Measurements from ENCODE around the gene PTPN21. TPM values are rescaled to one million over a fixed set of nuclear protein-coding genes. Genes with fewer than 3 reads are reported as not detected.

PTPN21 gene
- total RNA-seq, 1 donor from 2014 or later, result 30.1 TPM

- Mint-ChIP-seq H3K9me3 (ENCODE audit: unreplicated experiment) (no peaks in the 10 kb centered on the region), H3K4me3 (ENCODE audit: unreplicated experiment) (no peak overlapping the region), H3K27me3 (ENCODE audit: low read depth, unreplicated experiment) (no peaks in the 10 kb centered on the region), H3K27ac (ENCODE audit: unreplicated experiment) (no peak overlapping the region), H3K36me3 (ENCODE audit: low read depth, unreplicated experiment) (peaks cover 5% of the 10 kb centered on the region), H3K4me1 (ENCODE audit: low read depth, unreplicated experiment) (peaks cover 9% of the 10 kb centered on the region)
- TF ChIP-seq CTCF (IDR thresholded peaks at IDR 0.05; ENCODE audit: insufficient read depth, low read depth, low read length) (no peak), EZH2 (IDR thresholded peaks at IDR 0.05; ENCODE audit: insufficient read depth, low read length) (no peak)
- no peaks in the 10 kb centered on the region for H3K9me3 ChIP-seq (ENCODE audit: insufficient read depth, low read depth, low read length)
- H3K9ac ChIP-seq (ENCODE audit: low read length), result no peak overlapping the region
- no peak overlapping the region for H3K4me2 ChIP-seq (ENCODE audit: low read length)
- FAIRE-seq (no peak), DNase-seq (ENCODE audit: low read depth) (no peak)
- H2AFZ ChIP-seq (ENCODE audit: low read depth, low read length), result no peak overlapping the region
- H3K27ac ChIP-seq (ENCODE audit: low read depth, low read length), result no peak overlapping the region
- H3K4me3 ChIP-seq (ENCODE audit: insufficient read depth, low read depth, low read length), result no peak overlapping the region
- H3K36me3 ChIP-seq (ENCODE audit: insufficient read depth, low read length), result peaks cover 24% of the 10 kb centered on the region
- H3K4me1 ChIP-seq (ENCODE audit: insufficient read depth, low read length), result no peaks in the 10 kb centered on the region
- peaks cover 87% of the 10 kb centered on the region for H3K79me2 ChIP-seq (ENCODE audit: insufficient read depth, low read length)
- H4K20me1 ChIP-seq (ENCODE audit: insufficient read depth, low read length), result peaks cover 73% of the 10 kb centered on the region
- H3K27me3 ChIP-seq (ENCODE audit: insufficient read depth, low read length), result no peaks in the 10 kb centered on the region
These were observed 11.7 kb downstream of the PTPN21 start for GRCh38 chr14:88542857-88543795.

GRCh38 chr14:88541324-88541723 lies 13.5 kb downstream of the PTPN21 start:
- Histone ChIP-seq H3K79me2 (ENCODE audit: insufficient read depth, low read length) (peaks cover 79% of the 10 kb centered on the region), H3K9ac (ENCODE audit: low read length) (no peak overlapping the region), H3K36me3 (ENCODE audit: insufficient read depth, low read length) (peaks cover 16% of the 10 kb centered on the region), H3K27ac (ENCODE audit: low read depth, low read length) (no peak overlapping the region), H3K4me1 (ENCODE audit: insufficient read depth, low read length) (no peaks in the 10 kb centered on the region), H3K4me2 (ENCODE audit: low read length) (no peak overlapping the region), H3K4me3 (ENCODE audit: insufficient read depth, low read depth, low read length) (no peak overlapping the region), H4K20me1 (ENCODE audit: insufficient read depth, low read length) (peaks cover 71% of the 10 kb centered on the region), H3K9me3 (ENCODE audit: insufficient read depth, low read depth, low read length) (no peaks in the 10 kb centered on the region), H3K27me3 (ENCODE audit: insufficient read depth, low read length) (no peaks in the 10 kb centered on the region), H2AFZ (ENCODE audit: low read depth, low read length) (no peak overlapping the region)
- DNase-seq (ENCODE audit: low read depth) (no peak), FAIRE-seq (no peak)
- H3K9me3 Mint-ChIP-seq (ENCODE audit: unreplicated experiment), result no peaks in the 10 kb centered on the region
- H3K36me3 Mint-ChIP-seq (ENCODE audit: low read depth, unreplicated experiment), result peaks cover 5% of the 10 kb centered on the region
- H3K4me3 Mint-ChIP-seq (ENCODE audit: unreplicated experiment), result no peak overlapping the region
- H3K4me1 Mint-ChIP-seq (ENCODE audit: low read depth, unreplicated experiment), result peaks cover 9% of the 10 kb centered on the region
- TF ChIP-seq CTCF (IDR thresholded peaks at IDR 0.05; ENCODE audit: insufficient read depth, low read depth, low read length) (no peak), EZH2 (IDR thresholded peaks at IDR 0.05; ENCODE audit: insufficient read depth, low read length) (no peak)
- H3K27me3 Mint-ChIP-seq (ENCODE audit: low read depth, unreplicated experiment), result no peaks in the 10 kb centered on the region
- H3K27ac Mint-ChIP-seq (ENCODE audit: unreplicated experiment), result no peak overlapping the region

GRCh38 chr14:88535813-88536212 lies 19.0 kb downstream of the PTPN21 start:
- Mint-ChIP-seq H3K4me1 (ENCODE audit: low read depth, unreplicated experiment) (peaks cover 4% of the 10 kb centered on the region), H3K27me3 (ENCODE audit: low read depth, unreplicated experiment) (no peaks in the 10 kb centered on the region), H3K27ac (ENCODE audit: unreplicated experiment) (no peak overlapping the region), H3K36me3 (ENCODE audit: low read depth, unreplicated experiment) (peaks cover 5% of the 10 kb centered on the region), H3K4me3 (ENCODE audit: unreplicated experiment) (no peak overlapping the region), H3K9me3 (ENCODE audit: unreplicated experiment) (peaks cover under 1% of the 10 kb centered on the region)
- Histone ChIP-seq H3K36me3 (ENCODE audit: insufficient read depth, low read length) (peaks cover 14% of the 10 kb centered on the region), H3K9ac (ENCODE audit: low read length) (no peak overlapping the region), H3K4me2 (ENCODE audit: low read length) (no peak overlapping the region), H3K9me3 (ENCODE audit: insufficient read depth, low read depth, low read length) (no peaks in the 10 kb centered on the region), H3K4me3 (ENCODE audit: insufficient read depth, low read depth, low read length) (no peak overlapping the region), H4K20me1 (ENCODE audit: insufficient read depth, low read length) (peaks cover 38% of the 10 kb centered on the region), H3K27ac (ENCODE audit: low read depth, low read length) (no peak overlapping the region), H3K4me1 (ENCODE audit: insufficient read depth, low read length) (no peaks in the 10 kb centered on the region), H3K27me3 (ENCODE audit: insufficient read depth, low read length) (no peaks in the 10 kb centered on the region), H2AFZ (ENCODE audit: low read depth, low read length) (no peak overlapping the region), H3K79me2 (ENCODE audit: insufficient read depth, low read length) (peaks cover 58% of the 10 kb centered on the region)
- no peak for FAIRE-seq
- no peak for TF ChIP-seq CTCF (IDR thresholded peaks at IDR 0.05; ENCODE audit: insufficient read depth, low read depth, low read length)
- no peak for TF ChIP-seq EZH2 (IDR thresholded peaks at IDR 0.05; ENCODE audit: insufficient read depth, low read length)
- DNase-seq (ENCODE audit: low read depth), result no peak
